ENCODE measurements around the gene MGAT1. TPM values are rescaled to one million over a fixed set of nuclear protein-coding genes. Genes with fewer than 3 reads are reported as not detected.
A peak's percentile ranks its signal among the peaks of the same experiment; 100 is the strongest.
"Not testable (repeated sequence)": the region's sequence is repeated elsewhere in the genome, so short reads cannot be mapped to it uniquely, and the experiment has no call there.

The MGAT1 gene
- total RNA-seq, 3 donors from 2014 or later: 89.8 to 117 (median 104) TPM

- intact Hi-C loops (cut with DNase I, micrococcal nuclease): no loop called here
- Histone ChIP-seq H3K4me3 (no peak overlapping the region), H3K36me3 (ENCODE audit: low read depth) (no peaks in the 10 kb centered on the region), H3K4me1 (ENCODE audit: low read depth) (peaks cover 7% of the 10 kb centered on the region), H3K9me3 (peaks cover 10% of the 10 kb centered on the region)
- DNase-seq (no peak), ATAC-seq (no peak)
- TF ChIP-seq, protein P1, sequence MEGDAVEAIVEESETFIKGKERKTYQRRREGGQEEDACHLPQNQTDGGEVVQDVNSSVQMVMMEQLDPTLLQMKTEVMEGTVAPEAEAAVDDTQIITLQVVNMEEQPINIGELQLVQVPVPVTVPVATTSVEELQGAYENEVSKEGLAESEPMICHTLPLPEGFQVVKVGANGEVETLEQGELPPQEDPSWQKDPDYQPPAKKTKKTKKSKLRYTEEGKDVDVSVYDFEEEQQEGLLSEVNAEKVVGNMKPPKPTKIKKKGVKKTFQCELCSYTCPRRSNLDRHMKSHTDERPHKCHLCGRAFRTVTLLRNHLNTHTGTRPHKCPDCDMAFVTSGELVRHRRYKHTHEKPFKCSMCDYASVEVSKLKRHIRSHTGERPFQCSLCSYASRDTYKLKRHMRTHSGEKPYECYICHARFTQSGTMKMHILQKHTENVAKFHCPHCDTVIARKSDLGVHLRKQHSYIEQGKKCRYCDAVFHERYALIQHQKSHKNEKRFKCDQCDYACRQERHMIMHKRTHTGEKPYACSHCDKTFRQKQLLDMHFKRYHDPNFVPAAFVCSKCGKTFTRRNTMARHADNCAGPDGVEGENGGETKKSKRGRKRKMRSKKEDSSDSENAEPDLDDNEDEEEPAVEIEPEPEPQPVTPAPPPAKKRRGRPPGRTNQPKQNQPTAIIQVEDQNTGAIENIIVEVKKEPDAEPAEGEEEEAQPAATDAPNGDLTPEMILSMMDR (IDR thresholded peaks at IDR 0.05): no peak
Observed at GRCh38 chr5:180832638-180833068, 30.0 kb upstream of the MGAT1 start.

DNA sequence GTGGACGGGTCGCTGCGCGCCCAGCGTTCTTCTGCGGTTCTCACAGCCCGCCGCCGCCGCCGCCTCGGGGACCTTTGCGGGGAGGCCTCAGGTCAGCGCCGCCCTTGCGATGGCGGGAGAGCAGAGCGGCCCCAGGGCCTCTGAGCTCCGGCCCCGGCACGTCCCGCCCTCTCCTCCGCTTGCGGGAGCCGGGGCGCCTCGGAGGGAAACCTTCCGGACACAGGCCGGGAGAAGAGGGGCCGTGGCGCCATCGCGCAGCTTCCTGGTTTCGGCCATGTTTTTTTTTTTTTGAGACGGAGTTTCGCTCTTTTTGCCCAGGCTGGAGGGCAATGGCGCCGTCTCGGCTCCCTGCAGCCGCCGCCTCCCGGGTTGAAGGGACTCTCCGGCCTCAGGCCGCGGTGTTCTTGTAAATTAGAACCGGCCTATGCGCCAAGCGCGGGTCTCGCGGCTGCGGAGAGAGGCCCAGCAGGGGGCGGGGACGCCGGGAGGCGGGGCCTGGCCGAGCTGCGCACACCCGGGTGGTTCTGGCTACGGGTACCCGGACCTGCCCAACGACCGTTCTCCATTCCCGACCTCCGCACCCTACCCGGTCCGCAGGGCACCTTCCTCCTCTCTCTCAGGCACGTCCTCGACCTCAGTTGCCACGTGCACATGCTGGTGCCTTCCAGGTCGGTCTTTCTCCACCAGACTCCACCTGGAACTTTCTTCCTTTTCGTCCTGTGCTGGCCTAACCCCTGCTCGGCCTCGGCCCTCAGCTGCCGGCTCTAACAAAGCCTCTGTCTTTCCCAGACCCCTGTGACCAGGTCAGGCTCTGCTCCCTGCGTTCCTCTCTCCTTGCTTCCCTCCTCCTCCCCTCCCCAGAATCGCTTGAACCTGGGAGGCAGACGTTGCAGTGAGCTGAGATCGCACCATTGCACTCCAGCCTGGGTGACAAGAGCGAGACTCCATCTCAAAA, 28.8 kb upstream of the MGAT1 start:
- Histone ChIP-seq H3K9me3 (peaks cover 10% of the 10 kb centered on the region), H3K36me3 (ENCODE audit: low read depth) (no peaks in the 10 kb centered on the region), H3K4me3 (peak overlapping the region; percentile 78), H3K4me1 (ENCODE audit: low read depth) (peaks cover 7% of the 10 kb centered on the region)
- DNase-seq (peak; percentile 92 to 94 (median 93)), ATAC-seq (peak; percentile 97)
- TF ChIP-seq, protein P1 (IDR thresholded peaks at IDR 0.05): no peak
- intact Hi-C loops (cut with DNase I, micrococcal nuclease): no loop called here

- Histone ChIP-seq H3K4me3 (peak overlapping the region; percentile 78), H3K4me1 (ENCODE audit: low read depth) (peaks cover 7% of the 10 kb centered on the region), H3K9me3 (peaks cover 10% of the 10 kb centered on the region), H3K36me3 (ENCODE audit: low read depth) (no peaks in the 10 kb centered on the region)
- ATAC-seq: peak; percentile 76
- intact Hi-C loops (cut with DNase I, micrococcal nuclease): no loop called here
- peak; percentile 80 to 87 (median 83) for DNase-seq
- TF ChIP-seq, protein P1 (IDR thresholded peaks at IDR 0.05): no peak
Observed at GRCh38 chr5:180830253-180831138, 27.9 kb upstream of the MGAT1 start.

DNA sequence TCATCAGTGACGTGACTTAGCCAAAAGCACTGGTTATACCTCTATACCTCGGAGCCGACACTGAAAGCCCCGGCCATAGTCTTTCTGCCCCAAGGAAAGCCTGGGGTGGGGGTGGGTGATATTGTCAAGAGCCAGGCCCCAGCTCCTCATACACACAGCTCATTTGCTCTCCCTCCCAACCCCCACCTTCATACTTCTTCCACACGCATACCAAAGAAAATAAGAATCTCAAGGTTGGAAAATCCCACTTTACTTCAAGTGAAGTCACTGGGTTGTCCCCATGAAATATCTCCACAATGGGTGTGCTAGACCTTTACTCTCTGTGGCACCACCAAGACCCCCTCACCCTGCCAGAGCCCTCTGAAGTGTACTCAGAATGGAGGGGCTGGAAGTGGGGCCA, 27.1 kb upstream of the MGAT1 start:
- TF ChIP-seq, protein P1 (IDR thresholded peaks at IDR 0.05): no peak
- no peaks in the 10 kb centered on the region for H3K36me3 ChIP-seq (ENCODE audit: low read depth)
- intact Hi-C loops (cut with DNase I, micrococcal nuclease): no loop called here
- no peak overlapping the region for H3K4me3 ChIP-seq
- peaks cover 10% of the 10 kb centered on the region for H3K9me3 ChIP-seq
- H3K4me1 ChIP-seq (ENCODE audit: low read depth): peaks cover 7% of the 10 kb centered on the region
- DNase-seq: no peak
- no peak for ATAC-seq

DNA sequence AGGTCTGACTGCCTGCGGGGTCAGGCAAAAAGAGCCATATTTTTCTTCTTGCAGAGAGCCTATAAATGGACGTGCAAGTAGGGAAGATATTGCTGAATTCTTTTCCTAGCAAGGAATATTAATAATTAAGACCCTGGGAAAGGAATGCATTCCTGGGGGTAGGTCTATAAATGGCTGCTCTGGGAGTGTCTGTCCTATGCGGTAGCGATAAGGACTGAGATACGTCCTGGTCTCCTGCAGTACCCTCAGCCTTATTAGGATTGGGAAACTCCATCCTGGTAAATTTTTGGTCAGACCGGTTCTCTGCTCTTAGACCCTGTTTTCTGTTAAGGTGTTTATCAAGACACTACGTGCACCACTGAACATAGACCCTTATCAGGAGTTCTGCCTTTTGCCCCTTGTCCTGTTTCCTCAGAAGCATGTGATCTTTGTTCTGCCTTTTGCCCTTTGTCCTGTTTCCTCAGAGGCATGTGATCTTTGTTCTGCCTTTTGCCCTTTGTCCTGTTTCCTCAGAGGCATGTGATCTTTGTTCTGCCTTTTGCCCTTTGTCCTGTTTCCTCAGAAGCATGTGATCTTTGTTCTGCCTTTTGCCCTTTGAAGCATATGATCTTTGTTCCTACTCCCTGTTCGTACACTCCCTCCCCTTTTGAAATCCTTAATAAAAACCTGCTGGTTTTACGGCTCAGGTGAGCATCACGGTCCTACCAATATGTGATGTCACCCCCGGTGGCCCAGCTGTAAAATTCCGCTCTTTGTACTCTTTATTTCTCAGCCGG, 26.3 kb upstream of the MGAT1 start:
- not testable (repeated sequence) for H3K4me3 ChIP-seq

GRCh38 chr5:180827374-180827773, 24.8 kb upstream of the MGAT1 start:
- H3K4me1 ChIP-seq (ENCODE audit: low read depth); ATAC-seq; intact Hi-C loops (cut with DNase I, micrococcal nuclease); DNase-seq; H3K9me3 ChIP-seq; H3K4me3 ChIP-seq; H3K36me3 ChIP-seq (ENCODE audit: low read depth): not testable (repeated sequence)

More for the DNA sequence above, 26.3 kb upstream of the MGAT1 start:
- intact Hi-C loops (cut with DNase I, micrococcal nuclease); H3K4me1 ChIP-seq (ENCODE audit: low read depth); H3K36me3 ChIP-seq (ENCODE audit: low read depth); ATAC-seq; H3K9me3 ChIP-seq; DNase-seq: not testable (repeated sequence)
